H1 (cell line): ENCODE data around the gene MST1R. TPM values are rescaled to one million over a fixed set of nuclear protein-coding genes. Genes with fewer than 3 reads are reported as not detected.

ENCODE experiments used
- CTCF ChIA-PET: fragments of 300-600 bp; sonication (Branson Sonifier 250); formaldehyde crosslinking; loops from one replicate; lab custom pipeline; 2021; ENCODE audit not compliant: partially characterized antibody; lab: Charles Lee
- POLR2A ChIA-PET: fragments of 300-600 bp; sonication (Branson Sonifier 250); formaldehyde crosslinking; loops from one replicate; lab custom pipeline; 2021; ENCODE audit warnings: inconsistent platforms; ENCODE audit not compliant: partially characterized antibody; lab: Charles Lee
- DNase-seq, 2 experiments: peaks; one replicate each; pipeline versions ENCODE4 v3.0.0 to v3.0.0-alpha.2; 2010 to 2022; ENCODE audit warnings: low spot score in 2 of 2, low read depth in 1 of 2, mixed read lengths in 1 of 2
- FAIRE-seq: peaks from 2 replicates; lab custom pipeline; 2011; peaks lifted over from hg19 to GRCh38; lab: Jason Lieb, UNC
- H2AFZ ChIP-seq: 2 replicates; pipeline ENCODE4 v1.8.1; 2012; ENCODE audit warnings: low read length, inconsistent platforms
- H2AK5ac ChIP-seq: 2 replicates; pipeline ENCODE4 v1.6.1; 2013; ENCODE audit warnings: low read depth, low read length
- H2BK120ac ChIP-seq: replicated peaks from 2 replicates; pipeline ENCODE3; 2013; ENCODE audit warnings: low read depth, low read length, inconsistent platforms
- H2BK12ac ChIP-seq: 2 replicates; pipeline ENCODE4 v1.6.1; 2013; ENCODE audit warnings: low read depth, low read length
- H2BK15ac ChIP-seq: 2 replicates; pipeline ENCODE4 v1.6.1; 2013; ENCODE audit warnings: low read length
- H2BK20ac ChIP-seq: 2 replicates; pipeline ENCODE4 v1.6.1; 2013; ENCODE audit warnings: low read length
- H2BK5ac ChIP-seq: 2 replicates; pipeline ENCODE4 v1.6.1; 2013; ENCODE audit warnings: low read depth, low read length
- H3K14ac ChIP-seq: 2 replicates; pipeline ENCODE4 v1.6.1; 2013; ENCODE audit warnings: inconsistent platforms; ENCODE audit not compliant: insufficient read length
- H3K18ac ChIP-seq: 2 replicates; pipeline ENCODE4 v1.6.1; 2013; ENCODE audit warnings: low read length; ENCODE audit errors: extremely low read depth
- H3K23ac ChIP-seq: 2 replicates; pipeline ENCODE4 v1.6.1; 2013; ENCODE audit warnings: inconsistent platforms; ENCODE audit not compliant: insufficient read length
- H3K23me2 ChIP-seq: 2 replicates; pipeline ENCODE4 v1.6.1; 2013; ENCODE audit warnings: low read depth, low read length
- H3K27ac ChIP-seq: 2 replicates; pipeline ENCODE4 v1.6.1; 2011; ENCODE audit warnings: low read depth, low read length, inconsistent platforms
- H3K27me3 ChIP-seq, 4 experiments: replicated peaks in 1 of 4; 1 replicate in 1 of 4; 2 replicates in 3 of 4; pipeline versions ENCODE4 v1.6.1 to v1.8.1; 2011 to 2013; ENCODE audit warnings: low read length in 3 of 4, mild to moderate bottlenecking in 3 of 4, inconsistent platforms in 2 of 4, mixed read lengths in 2 of 4, moderate library complexity in 1 of 4; ENCODE audit not compliant: control insufficient read depth in 3 of 4, insufficient read depth in 3 of 4; ENCODE audit errors: extremely low read depth in 1 of 4
- H3K36me3 ChIP-seq, 4 experiments: 2 replicates each; pipeline versions ENCODE4 v1.6.1 to v1.8.1; 2011 to 2013; ENCODE audit warnings: mild to moderate bottlenecking in 4 of 4, low read length in 3 of 4, moderate library complexity in 2 of 4, control low read depth in 1 of 4, inconsistent platforms in 1 of 4; ENCODE audit not compliant: insufficient read depth in 4 of 4, control insufficient read depth in 2 of 4
- H3K4ac ChIP-seq: replicated peaks from 2 replicates; pipeline ENCODE3; 2013; ENCODE audit warnings: low read length, low read depth, mixed read lengths, inconsistent platforms; ENCODE audit not compliant: insufficient read length
- H3K4me1 ChIP-seq, 4 experiments: replicated peaks in 1 of 4; 1 replicate in 1 of 4; 2 replicates in 3 of 4; pipeline versions ENCODE4 v1.6.1 to v1.8.1; 2011 to 2013; ENCODE audit warnings: low read length in 3 of 4, inconsistent platforms in 2 of 4, mixed read lengths in 1 of 4; ENCODE audit not compliant: insufficient read depth in 4 of 4, control insufficient read depth in 3 of 4
- H3K4me2 ChIP-seq, 2 experiments: 2 replicates each; pipeline versions ENCODE4 v1.6.1 to v1.8.1; 2011 to 2013; ENCODE audit warnings: low read depth in 2 of 2, low read length in 2 of 2, control low read depth in 1 of 2, inconsistent platforms in 1 of 2, mild to moderate bottlenecking in 1 of 2; ENCODE audit not compliant: insufficient read depth in 1 of 2
- H3K4me3 ChIP-seq, 4 experiments: fragments of 200-600, 300-600 bp in 1 of 4; sonication (generic), shearing (Covaris generic), sonication (Bioruptor Twin) in 1 of 4; 2 replicates each; pipeline versions ENCODE4 v1.5.1 to v1.8.1; 2011 to 2016; ENCODE audit warnings: low read length in 4 of 4, low read depth in 3 of 4, control low read depth in 2 of 4, inconsistent platforms in 2 of 4, mild to moderate bottlenecking in 2 of 4, mixed read lengths in 1 of 4, moderate library complexity in 1 of 4; ENCODE audit not compliant: insufficient read depth in 2 of 4; ENCODE audit errors: extremely low read depth in 1 of 4
- H3K56ac ChIP-seq: replicated peaks from 2 replicates; pipeline ENCODE3; 2013; ENCODE audit warnings: low read depth, mild to moderate bottlenecking, mixed read lengths, low read length, inconsistent platforms; ENCODE audit not compliant: insufficient read length
- H3K79me1 ChIP-seq: 2 replicates; pipeline ENCODE4 v1.6.1; 2013; ENCODE audit warnings: low read depth, low read length, control low read depth
- H3K79me2 ChIP-seq, 2 experiments: 2 replicates each; pipeline versions ENCODE4 v1.6.1 to v1.8.1; 2012 to 2013; ENCODE audit warnings: low read length in 2 of 2, mild to moderate bottlenecking in 2 of 2, inconsistent platforms in 1 of 2; ENCODE audit not compliant: insufficient read depth in 2 of 2, control insufficient read depth in 1 of 2
- H3K9ac ChIP-seq, 4 experiments: replicated peaks in 1 of 4; 1 replicate in 1 of 4; 2 replicates in 3 of 4; pipeline versions ENCODE4 v1.6.1 to v1.8.1; 2011 to 2013; ENCODE audit warnings: low read depth in 3 of 4, low read length in 3 of 4, control low read depth in 2 of 4, mild to moderate bottlenecking in 2 of 4, moderate library complexity in 2 of 4, inconsistent platforms in 1 of 4; ENCODE audit errors: extremely low read depth in 1 of 4
- H3K9me3 ChIP-seq, 2 experiments: 2 replicates each; pipeline versions ENCODE4 v1.6.1 to v1.8.1; 2012 to 2013; ENCODE audit warnings: mild to moderate bottlenecking in 2 of 2, moderate library complexity in 2 of 2, control low read depth in 1 of 2, inconsistent platforms in 1 of 2, low read depth in 1 of 2, low read length in 1 of 2, mixed read lengths in 1 of 2; ENCODE audit not compliant: insufficient read depth in 2 of 2
- H4K20me1 ChIP-seq, 2 experiments: replicated peaks in 1 of 2; 2 replicates each; pipeline versions ENCODE3 to v1.8.1; 2011 to 2013; ENCODE audit warnings: inconsistent platforms in 2 of 2, low read length in 2 of 2, mild to moderate bottlenecking in 1 of 2; ENCODE audit not compliant: insufficient read depth in 2 of 2, control insufficient read depth in 1 of 2
- H4K5ac ChIP-seq: 2 replicates; pipeline ENCODE4 v1.6.1; 2013; ENCODE audit warnings: low read length, low read depth, mixed read lengths, inconsistent platforms; ENCODE audit not compliant: insufficient read length
- H4K8ac ChIP-seq: 2 replicates; pipeline ENCODE4 v1.8.0; 2013; ENCODE audit warnings: mild to moderate bottlenecking, moderate library complexity, low read length, inconsistent platforms; ENCODE audit not compliant: insufficient read depth; ENCODE audit errors: extremely low read depth
- H4K91ac ChIP-seq: replicated peaks from 2 replicates; pipeline ENCODE3; 2013; ENCODE audit warnings: low read length, mixed read lengths, inconsistent platforms; ENCODE audit not compliant: insufficient read length
- EP300 ChIP-seq, 2 experiments: IDR thresholded peaks; 1 replicate in 1 of 2; 2 replicates in 1 of 2; pipeline ENCODE4 v1.6.1; 2011 to 2012; ENCODE audit warnings: low read depth in 2 of 2, low read length in 2 of 2, mild to moderate bottlenecking in 2 of 2, borderline replicate concordance in 1 of 2, inconsistent platforms in 1 of 2, moderate library complexity in 1 of 2
- GTF2F1 ChIP-seq: IDR thresholded peaks from 2 replicates; pipeline ENCODE4 v1.6.1; 2012; ENCODE audit warnings: low read depth, low read length, improper control_type of control experiment, borderline replicate concordance
- POU5F1 ChIP-seq: IDR thresholded peaks from 2 replicates; pipeline ENCODE4 v1.6.1; 2011; ENCODE audit warnings: low read depth, mild to moderate bottlenecking, low read length, moderate library complexity
- RFX5 ChIP-seq: IDR thresholded peaks from 2 replicates; pipeline ENCODE4 v1.6.1; 2011; ENCODE audit warnings: low read depth, low read length, improper control_type of control experiment, borderline replicate concordance
- whole genome bisulfite sequencing, 2 experiments: shearing (Covaris generic) in 1 of 2; methylation state at CpG; one replicate each; pipeline versions ENCODE4 v1.1.6 to v1.1.7; 2013 to 2015; ENCODE audit warnings: low lambda C conversion rate in 2 of 2, mixed read lengths in 2 of 2, inconsistent platforms in 1 of 2, low coverage in 1 of 2, missing lambda C conversion rate in 1 of 2; ENCODE audit not compliant: insufficient replicate concordance in 2 of 2, insufficient coverage in 1 of 2, insufficient read length in 1 of 2; ENCODE audit errors: extremely low coverage in 1 of 2, missing lambda C conversion rate in 1 of 2; 5-methylcytosine and 5-hydroxymethylcytosine counted together
- polyA plus RNA-seq, 7 experiments: library from polyadenylated mRNA; depleted of rRNA in 3 of 7; stranded (reverse) in 5 of 7; unstranded in 2 of 7; fragments of >200 nt in 5 of 7; fragments of 200-250 nt in 2 of 7; gene quantifications; 1 replicate in 5 of 7; 2 replicates in 1 of 7; 4 replicates in 1 of 7; pipeline versions ENCODE4 v1.2.1 to v1.2.3, GENCODE V29; 2011 to 2013; ENCODE audit warnings: missing spikeins in 2 of 7, mixed read lengths in 2 of 7
- total RNA-seq: library from RNA; stranded (reverse); fragmentation: NEBNext Ultra II Directional; extraction: Animal tissue kit (Norgen Biotek cat#: 25700); gene quantifications from 2 replicates; pipeline ENCODE4 v1.2.1, GENCODE V29; 2021

MST1R gene
- total and polyA plus RNA-seq, 2 of the 8 experiments (the other 6 are each of a cell fraction or from before 2014, with no cell fraction given), result 4.8 to 7.6 TPM

GRCh38 chr3:49845694-49846093 lies 58.0 kb downstream of the MST1R start:
- Histone ChIP-seq H3K4me3 (no peak overlapping the region), H3K36me3 (peaks cover 2 to 39% (median 30%) of the 10 kb centered on the region in 4 experiments; a peak in 6 of 8 replicates), H3K4ac (no peak overlapping the region), H3K27me3 (no peaks in the 10 kb centered on the region), H2AK5ac (no peak overlapping the region), H3K9me3 (no peaks in the 10 kb centered on the region), H3K4me2 (no peak overlapping the region)
- no peak for DNase-seq
- TF ChIP-seq GTF2F1 (no peak), RFX5 (no peak), EP300 (IDR thresholded peaks at IDR 0.05; ENCODE audit: borderline replicate concordance in 1 of 2, low read depth in 2 of 2, low read length in 2 of 2) (no peak), POU5F1 (no peak)
- TF ChIP-seq, all 59 proteins: peak for 0
- H3K79me2 ChIP-seq, result no peaks in the 10 kb centered on the region
- H3K23ac ChIP-seq, result no peak overlapping the region
- peaks cover 0 to 5% of the 10 kb centered on the region in 2 experiments for H4K20me1 ChIP-seq
- H2BK15ac ChIP-seq, result no peak overlapping the region
- no peak overlapping the region for H2AFZ ChIP-seq
- peaks cover 2% of the 10 kb centered on the region; the same call in 1 of the 2 replicates for H3K79me1 ChIP-seq
- H2BK5ac ChIP-seq, result no peak overlapping the region
- CTCF ChIA-PET, result interaction anchor here (0.6 to 15.2 kb wide), 5 partner anchors 13 to 93 kb away, joined by 4 to 306 read pairs (median 9); partner anchors contain the start of genes CDHR4, INKA1, MST1R and UBA7
- no peak overlapping the region for H4K91ac ChIP-seq
- H3K18ac ChIP-seq, result no peak overlapping the region
- no peaks in the 10 kb centered on the region for H3K23me2 ChIP-seq
- no peak overlapping the region for H3K27ac ChIP-seq
- no peak overlapping the region for H2BK12ac ChIP-seq
- H3K56ac ChIP-seq, result no peak overlapping the region
- H4K8ac ChIP-seq, result no peak overlapping the region
- no peak overlapping the region for H3K9ac ChIP-seq
- no peak overlapping the region for H2BK120ac ChIP-seq
- no peak for FAIRE-seq
- 98% methylated on average over 3 of the region's 3 CpGs; no CpG with 5 or more reads in 1 of the 2 experiments for WGBS, 2 experiments
- no peak overlapping the region for H4K5ac ChIP-seq
- POLR2A ChIA-PET, result interaction anchor here (0.6 to 1.3 kb wide), 3 partner anchors 17 to 712 kb away, joined by 3 to 4 read pairs (median 3); no protein-coding TSS in a partner anchor
- no peak overlapping the region for H3K14ac ChIP-seq
- peaks cover 0 to 6% (median 0%) of the 10 kb centered on the region in 4 experiments; a peak in 2 of 7 replicates for H3K4me1 ChIP-seq
- H2BK20ac ChIP-seq, result no peak overlapping the region
